Hepatocyte (in vitro differentiated cells): ENCODE data around the gene CCDC83.

Experiments
- CTCF ChIP-seq: fragments of 200-600 bp; sonication (generic); IDR thresholded peaks from 2 replicates; pipeline ENCODE4 v1.5.1; 2016; ENCODE audit warnings: antibody characterized with exemption, mild to moderate bottlenecking; ENCODE audit not compliant: poor library complexity
- EZH2 ChIP-seq: fragments of 200-600 bp; sonication (generic); IDR thresholded peaks from 2 replicates; pipeline ENCODE4 v1.6.1; 2016; ENCODE audit warnings: antibody characterized with exemption, mild to moderate bottlenecking, borderline replicate concordance
- EZH2phosphoT487 ChIP-seq: fragments of 200-600 bp; sonication (generic); IDR thresholded peaks from one replicate; pipeline ENCODE4 v1.6.1; 2018; ENCODE audit warnings: antibody characterized with exemption, mild to moderate bottlenecking, low read depth, moderate library complexity; ENCODE audit not compliant: unreplicated experiment, severe bottlenecking

- TF ChIP-seq CTCF (no peak), EZH2phosphoT487 (no peak), EZH2 (no peak)
Observed at GRCh38 chr11:85896876-85897275, 41.7 kb downstream of the CCDC83 start.
